Tibial artery (tissue), 4 donors: Measurements from ENCODE around the gene ITGAV.

ENCODE experiments used
- DNase-seq, 2 donors: peaks; one replicate each; pipeline ENCODE4 v3.0.0-alpha.2; 2019
- H3K27ac ChIP-seq, 2 donors: fragments of 200-600 bp; sonication (generic) in 1 of 2; 1 replicate in 1 of 2; 2 replicates in 1 of 2; pipeline ENCODE4 v1.5.1; 2018 to 2019; ENCODE audit warnings: mild to moderate bottlenecking in 1 of 2
- H3K27me3 ChIP-seq, 2 donors: fragments of 200-600 bp; sonication (generic) in 1 of 2; one replicate each; pipeline versions ENCODE4 v1.5.1 to v1.6.0; 2016 to 2019
- H3K36me3 ChIP-seq, 3 donors: fragments of 200-600 bp; sonication (generic) in 2 of 3; one replicate each; pipeline ENCODE4 v1.5.1; 2016 to 2019; ENCODE audit warnings: mild to moderate bottlenecking in 2 of 3
- H3K4me1 ChIP-seq, 4 donors: fragments of 200-600 bp; sonication (generic) in 2 of 4; 1 replicate in 3 of 4; 2 replicates in 1 of 4; pipeline ENCODE4 v1.5.1; 2016 to 2019
- H3K4me3 ChIP-seq, 2 donors: fragments of 200-600 bp; sonication (generic) in 1 of 2; 1 replicate in 1 of 2; 2 replicates in 1 of 2; pipeline ENCODE4 v1.5.1; 2018 to 2019; ENCODE audit warnings: mild to moderate bottlenecking in 2 of 2
- H3K9me3 ChIP-seq, 3 donors: fragments of 200-600 bp; sonication (generic) in 1 of 3; one replicate each; pipeline ENCODE4 v1.5.1; 2016 to 2019
- CTCF ChIP-seq, 2 experiments: fragments of 200-600 bp in 1 of 2; fragments of 450-650 bp in 1 of 2; IDR thresholded peaks; one replicate each; pipeline ENCODE4 v1.5.1; 2017 to 2019; ENCODE audit warnings: antibody characterized with exemption in 2 of 2, mild to moderate bottlenecking in 1 of 2, moderate library complexity in 1 of 2
- intact Hi-C: fragments of 100-400 bp; cut with DNase I; formaldehyde crosslinking; loops from one replicate; pipeline ENCODE4 v1.15.0; 2023; ENCODE audit warnings: low total_unique reads

ITGAV gene

GRCh38 chr2:186691231-186691630 is 101.4 kb downstream of the ITGAV start:
- H3K36me3 ChIP-seq = no peaks in the 10 kb centered on the region

GRCh38 chr2:186691900-186692299 is 102.0 kb downstream of the ITGAV start:
- no peaks in the 10 kb centered on the region for H3K27me3 ChIP-seq
- TF ChIP-seq CTCF (IDR thresholded peaks at IDR 0.05) = no peak
- no peak overlapping the region for H3K4me3 ChIP-seq
- H3K9me3 ChIP-seq = no peaks in the 10 kb centered on the region
- DNase-seq = no peak
- H3K36me3 ChIP-seq = no peaks in the 10 kb centered on the region
- H3K4me1 ChIP-seq = peaks cover 0 to 13% (median 4%) of the 10 kb centered on the region in 4 donors
- intact Hi-C loops = no loop called here
- H3K27ac ChIP-seq = no peak overlapping the region

More at GRCh38 chr2:186691231-186691630, 101.4 kb downstream of the ITGAV start:
- intact Hi-C loops = no loop called here
- TF ChIP-seq CTCF (IDR thresholded peaks at IDR 0.05) = no peak
- no peak overlapping the region for H3K27ac ChIP-seq
- H3K9me3 ChIP-seq = no peaks in the 10 kb centered on the region
- no peak for DNase-seq
- peaks cover 0 to 13% (median 4%) of the 10 kb centered on the region in 4 donors for H3K4me1 ChIP-seq
- no peak overlapping the region for H3K4me3 ChIP-seq
- H3K27me3 ChIP-seq = no peaks in the 10 kb centered on the region

- intact Hi-C loops = no loop called here
- no peak for DNase-seq
- Histone ChIP-seq H3K36me3 (no peaks in the 10 kb centered on the region), H3K4me1 (peaks cover 0 to 13% (median 4%) of the 10 kb centered on the region in 4 donors), H3K9me3 (no peaks in the 10 kb centered on the region), H3K27ac (peak overlapping the region; percentile 63), H3K27me3 (no peaks in the 10 kb centered on the region), H3K4me3 (peak overlapping the region; percentile 63 to 78)
- no peak for TF ChIP-seq CTCF (IDR thresholded peaks at IDR 0.05)
Observed at GRCh38 chr2:186693446-186693832, 103.6 kb downstream of the ITGAV start.

- Histone ChIP-seq H3K4me3 (peak overlapping the region; percentile 63 to 78), H3K27me3 (no peaks in the 10 kb centered on the region), H3K4me1 (peaks cover 0 to 13% (median 4%) of the 10 kb centered on the region in 4 donors), H3K9me3 (no peaks in the 10 kb centered on the region), H3K27ac (peak overlapping the region; percentile 6 to 63), H3K36me3 (no peaks in the 10 kb centered on the region)
- intact Hi-C loops = no loop called here
- no peak for TF ChIP-seq CTCF (IDR thresholded peaks at IDR 0.05)
- no peak for DNase-seq
Observed at GRCh38 chr2:186695081-186695756, 105.4 kb downstream of the ITGAV start.

GRCh38 chr2:186696290-186696689 is 106.4 kb downstream of the ITGAV start:
- DNase-seq = no peak
- H3K27me3 ChIP-seq = no peaks in the 10 kb centered on the region
- intact Hi-C loops = no loop called here

More at GRCh38 chr2:186696290-186696689, 106.4 kb downstream of the ITGAV start:
- no peaks in the 10 kb centered on the region for H3K36me3 ChIP-seq
- no peak for TF ChIP-seq CTCF (IDR thresholded peaks at IDR 0.05)
- H3K4me3 ChIP-seq = no peak overlapping the region
- no peaks in the 10 kb centered on the region for H3K9me3 ChIP-seq
- H3K4me1 ChIP-seq = peaks cover 0 to 13% (median 4%) of the 10 kb centered on the region in 4 donors
- H3K27ac ChIP-seq = no peak overlapping the region
